Medulla oblongata (tissue), 1 donor: ENCODE results near the gene ADARB2.
"Not testable (repeated sequence)": the region's sequence is repeated elsewhere in the genome, so short reads cannot be mapped to it uniquely, and the experiment has no call there.

Source experiments
- DNase-seq: peaks from one replicate; pipeline ENCODE4 v3.0.0-alpha.2; 2015; ENCODE audit errors: extremely low spot score

The ADARB2 gene

DNA sequence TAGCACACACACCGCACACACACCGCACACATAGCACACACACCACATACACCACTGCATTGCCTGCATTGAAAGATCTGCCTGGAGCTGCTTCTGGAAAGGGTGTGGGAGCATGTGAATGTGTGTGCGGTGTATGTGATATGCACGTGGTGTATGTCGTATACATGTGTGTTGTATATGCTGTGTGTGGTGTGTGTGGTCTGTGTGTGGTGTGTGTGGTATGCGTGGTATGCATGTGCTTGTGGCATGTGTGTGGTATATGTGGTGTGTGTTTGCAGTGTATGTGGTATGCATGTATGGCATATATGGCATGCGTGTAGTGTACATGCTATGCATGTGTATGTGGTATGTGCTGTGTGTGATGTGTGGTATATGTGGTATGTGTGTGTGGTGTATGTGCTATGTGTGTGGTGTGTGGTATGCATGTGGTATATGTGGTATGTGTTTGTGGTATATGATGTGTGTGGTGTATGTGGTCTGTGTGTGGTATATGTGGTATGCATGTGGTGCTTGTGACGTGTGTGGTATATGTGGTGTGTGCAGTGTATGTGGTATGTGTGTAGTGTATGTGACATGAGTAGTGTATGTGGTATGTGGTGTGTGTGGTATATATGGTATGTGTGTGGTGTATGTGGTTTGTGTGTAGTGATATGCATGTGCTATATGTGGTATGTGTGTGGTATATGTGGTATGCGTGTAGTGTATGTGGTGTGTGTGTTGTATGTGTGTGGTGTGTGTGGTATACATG is 505.0 kb downstream of the ADARB2 start:
- no peak for DNase-seq

DNA sequence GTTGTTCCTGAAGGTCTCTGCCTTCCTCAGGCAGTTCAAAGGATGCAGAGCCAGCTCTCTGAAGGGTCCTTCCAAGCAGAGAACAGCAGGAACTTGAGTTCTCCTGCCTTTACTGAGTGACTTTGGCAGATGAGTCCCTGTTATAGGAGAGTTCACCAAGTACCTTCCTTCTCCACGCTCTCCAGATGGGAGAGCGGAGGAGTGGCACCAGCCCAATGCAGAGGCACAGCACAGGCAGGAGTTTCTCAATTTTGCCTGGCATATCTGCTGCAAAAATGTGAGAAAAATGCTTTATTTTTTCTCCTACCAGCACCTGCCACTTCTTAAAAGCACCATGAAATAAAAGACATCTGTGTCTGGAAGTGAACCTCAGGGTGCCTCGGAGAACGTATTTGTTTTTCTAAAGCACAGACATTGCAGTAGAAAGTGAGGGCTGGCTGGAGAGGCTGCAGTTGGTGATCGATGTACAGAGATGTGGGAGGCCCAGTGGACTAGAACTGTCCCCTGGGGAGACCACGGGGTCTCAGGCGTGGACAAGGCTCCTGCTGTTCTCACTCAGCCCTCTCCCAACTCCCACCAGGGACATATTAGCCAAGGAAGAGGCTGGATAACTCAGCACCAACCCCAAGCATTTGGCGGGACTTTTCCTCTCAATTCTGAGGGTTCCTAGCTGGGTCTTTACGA is 506.6 kb downstream of the ADARB2 start:
- DNase-seq: no peak

DNA sequence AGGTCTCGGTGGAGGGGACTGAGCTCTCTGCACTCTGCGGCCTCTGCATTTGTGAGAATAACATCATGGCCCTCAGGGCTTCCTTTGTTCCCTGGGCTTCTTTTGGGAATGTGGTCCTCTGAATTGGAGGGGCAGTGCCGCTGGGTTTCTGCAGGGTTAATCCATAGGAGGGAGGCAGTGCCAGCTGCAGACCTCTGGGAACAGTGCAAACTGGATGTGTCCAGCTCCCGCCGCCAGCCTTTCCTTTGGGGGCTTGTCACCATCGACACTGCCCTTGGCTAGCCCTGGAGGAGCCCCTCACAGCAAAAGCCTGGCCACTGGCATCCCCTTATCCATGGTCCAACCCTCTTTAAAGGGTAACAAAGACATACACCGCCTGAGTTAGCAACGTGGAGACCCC is 507.2 kb downstream of the ADARB2 start:
- no peak for DNase-seq

DNA sequence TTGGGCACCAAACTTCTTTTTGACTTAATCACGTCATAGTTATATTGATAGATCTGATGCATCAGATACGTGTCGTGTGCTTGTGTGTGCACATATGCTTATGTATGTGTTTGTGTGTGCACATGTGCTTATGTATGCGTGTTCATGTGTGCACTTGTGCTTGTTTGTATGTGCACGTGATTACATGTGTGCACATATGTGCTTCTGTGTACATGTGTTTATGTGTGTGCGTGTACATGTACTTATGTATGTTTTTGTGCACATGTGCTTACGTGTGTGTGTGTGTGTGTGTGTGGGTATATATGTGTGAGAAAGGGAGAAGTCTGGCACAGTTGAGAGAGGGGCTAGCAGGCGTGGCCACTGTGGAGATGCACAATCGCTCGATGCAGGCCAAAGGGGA is 507.8 kb downstream of the ADARB2 start:
- DNase-seq: no peak

DNA sequence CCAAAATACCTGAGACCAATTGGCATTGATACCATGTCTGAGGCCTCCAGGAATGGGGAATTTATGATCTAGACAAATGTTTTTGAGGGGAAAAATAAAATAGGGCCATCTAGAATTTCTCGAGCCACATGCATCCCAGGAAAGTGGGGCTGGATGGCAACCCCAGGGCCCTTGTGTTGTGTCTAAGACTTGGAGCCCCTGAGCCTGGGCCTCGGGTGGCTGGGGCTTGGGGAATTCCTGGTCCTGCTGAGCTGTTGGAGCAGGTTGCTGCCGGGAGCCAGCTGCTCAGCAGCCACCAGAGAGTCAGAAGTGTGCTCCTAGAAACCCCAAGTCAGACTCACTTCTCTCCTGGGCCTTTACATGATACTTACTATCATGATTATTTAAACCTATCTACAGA is 508.2 kb downstream of the ADARB2 start:
- no peak for DNase-seq

DNA sequence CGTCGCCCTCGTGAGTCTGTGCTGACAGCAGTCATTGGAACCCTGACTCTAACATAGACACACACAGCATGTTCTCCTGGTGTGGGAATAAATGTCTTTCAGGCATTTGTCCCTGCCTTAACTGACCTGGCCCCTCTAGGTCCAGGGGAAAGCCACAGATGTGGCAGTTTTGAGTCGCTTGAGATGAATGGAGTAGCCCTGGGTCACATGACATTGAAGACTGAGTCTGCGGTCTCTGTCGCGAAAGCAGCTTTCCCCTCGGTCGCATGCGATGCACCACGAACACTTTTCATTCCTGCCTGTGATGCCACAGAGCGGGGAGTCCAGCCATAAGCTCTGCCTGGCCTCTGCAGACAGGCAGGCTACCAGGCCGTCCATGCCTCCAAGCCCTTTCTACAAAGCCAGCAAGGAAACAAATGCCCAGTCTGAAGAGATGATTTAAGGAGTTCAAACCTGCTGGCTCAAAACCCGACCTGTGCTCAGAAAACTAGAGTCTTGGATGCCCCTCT is 508.8 kb downstream of the ADARB2 start:
- no peak for DNase-seq

DNA sequence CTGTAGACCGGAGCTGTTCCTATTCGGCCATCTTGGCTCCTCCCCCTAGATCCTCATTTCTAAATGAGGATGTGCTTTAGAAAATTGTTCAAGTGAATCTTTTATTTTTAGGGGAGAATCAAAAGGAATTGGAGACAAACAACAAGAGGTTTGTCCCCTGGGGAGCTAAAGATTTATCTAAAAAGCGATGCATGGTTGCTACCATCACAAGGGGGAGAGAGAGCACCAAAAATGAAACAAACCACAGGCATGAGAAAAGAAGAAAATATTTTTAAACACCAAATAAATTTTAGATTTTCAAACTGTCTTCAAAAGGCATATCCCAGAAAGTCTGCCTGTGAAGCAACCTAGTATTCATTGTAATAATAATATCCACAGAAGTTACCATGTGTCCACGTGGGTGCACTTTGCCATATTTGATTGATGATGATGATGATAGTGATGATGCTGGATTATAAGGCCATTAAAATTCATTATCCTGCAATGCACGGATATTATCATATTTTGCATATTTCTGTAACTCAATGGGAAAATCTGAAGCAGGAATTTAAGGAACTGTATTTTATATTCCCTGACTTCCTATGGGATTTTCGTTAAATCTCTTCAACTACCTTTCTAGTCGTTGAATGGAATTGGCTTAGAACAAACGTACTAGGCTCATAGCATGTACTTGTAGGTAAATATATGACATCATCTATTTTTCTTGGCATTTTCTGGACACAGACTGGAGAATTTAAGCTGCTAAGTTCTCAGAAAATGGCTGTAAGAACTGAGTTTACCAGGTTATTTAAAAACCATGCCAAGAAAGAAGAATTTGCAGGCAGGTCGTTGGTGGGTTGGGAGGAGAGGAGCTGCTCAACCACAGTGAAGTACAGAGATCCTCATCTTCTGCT is 509.6 kb downstream of the ADARB2 start:
- no peak for DNase-seq

DNA sequence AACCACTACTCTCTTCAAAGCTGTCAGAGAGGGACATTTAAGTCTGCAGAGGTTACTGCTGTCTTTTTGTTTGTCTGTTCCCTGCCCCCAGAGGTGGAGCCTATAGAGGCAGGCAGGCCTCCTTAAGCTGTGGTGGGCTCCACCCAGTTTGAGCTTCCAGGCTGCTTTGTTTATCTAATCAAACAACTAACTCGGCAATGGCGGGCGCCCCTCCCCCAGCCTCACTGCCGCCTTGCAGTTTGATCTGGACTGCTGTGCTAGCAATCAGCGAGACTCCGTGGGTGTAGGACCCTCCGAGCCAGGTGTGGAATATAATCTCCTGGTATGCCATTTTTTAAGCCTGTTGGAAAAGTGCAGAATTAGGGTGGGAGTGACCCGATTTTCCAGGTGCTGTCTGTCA is 510.4 kb downstream of the ADARB2 start:
- not testable (repeated sequence) for DNase-seq

DNA sequence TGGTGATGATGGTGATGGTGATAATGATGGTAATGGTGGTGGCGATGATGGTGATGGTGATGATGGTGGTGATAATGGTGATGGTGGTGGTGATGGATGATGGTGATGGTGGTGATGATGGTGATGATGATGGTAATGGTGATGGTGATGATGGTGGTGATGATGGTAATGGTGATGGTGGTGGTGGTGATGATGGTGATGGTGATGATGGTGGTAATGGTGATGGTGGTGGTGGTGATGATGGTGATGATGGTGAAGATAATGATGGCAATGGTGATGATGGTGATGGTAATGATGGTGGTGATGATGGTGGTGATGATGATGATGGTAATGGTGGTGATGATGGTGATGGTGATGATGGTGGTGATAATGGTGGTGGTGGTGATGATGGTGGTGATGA is 517.5 kb downstream of the ADARB2 start:
- not testable (repeated sequence) for DNase-seq

DNA sequence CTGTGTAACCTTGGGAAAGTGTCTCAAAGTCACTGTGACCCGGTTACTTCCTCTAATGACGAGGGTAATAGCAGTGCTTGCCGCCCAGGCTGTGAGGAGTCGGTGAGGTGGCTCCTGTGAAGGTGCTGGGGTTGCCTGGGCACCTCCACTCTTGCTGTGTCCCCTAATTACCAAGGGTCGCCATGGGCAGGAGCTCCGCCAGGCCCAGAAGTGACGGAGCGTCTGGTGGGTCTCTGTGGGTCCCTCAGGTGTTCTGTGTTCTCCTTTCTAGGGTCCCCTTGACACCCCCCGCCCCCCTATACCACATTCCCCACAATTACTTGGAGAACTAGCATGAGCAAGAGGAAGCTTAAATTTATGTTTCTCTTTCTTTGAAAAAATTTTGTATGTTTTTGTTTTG is 519.7 kb downstream of the ADARB2 start:
- DNase-seq: no peak

DNA sequence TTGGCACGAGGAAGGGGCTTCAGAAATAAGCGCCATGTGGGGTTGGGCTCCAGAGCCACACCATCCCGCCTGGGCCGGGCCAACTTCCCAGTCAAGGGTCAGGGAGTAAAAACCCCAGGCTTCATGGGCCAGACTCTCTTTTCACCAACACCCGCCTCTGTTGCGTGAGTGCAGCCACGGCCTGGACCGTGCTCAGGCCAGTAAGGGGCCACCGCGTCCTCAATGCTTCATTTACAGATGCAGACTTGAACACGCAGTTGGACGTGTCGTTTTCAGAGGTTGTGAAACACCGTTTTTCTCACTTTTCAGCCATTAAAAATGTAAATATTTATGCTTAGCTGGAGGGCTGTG is 520.1 kb downstream of the ADARB2 start:
- DNase-seq: no peak

DNA sequence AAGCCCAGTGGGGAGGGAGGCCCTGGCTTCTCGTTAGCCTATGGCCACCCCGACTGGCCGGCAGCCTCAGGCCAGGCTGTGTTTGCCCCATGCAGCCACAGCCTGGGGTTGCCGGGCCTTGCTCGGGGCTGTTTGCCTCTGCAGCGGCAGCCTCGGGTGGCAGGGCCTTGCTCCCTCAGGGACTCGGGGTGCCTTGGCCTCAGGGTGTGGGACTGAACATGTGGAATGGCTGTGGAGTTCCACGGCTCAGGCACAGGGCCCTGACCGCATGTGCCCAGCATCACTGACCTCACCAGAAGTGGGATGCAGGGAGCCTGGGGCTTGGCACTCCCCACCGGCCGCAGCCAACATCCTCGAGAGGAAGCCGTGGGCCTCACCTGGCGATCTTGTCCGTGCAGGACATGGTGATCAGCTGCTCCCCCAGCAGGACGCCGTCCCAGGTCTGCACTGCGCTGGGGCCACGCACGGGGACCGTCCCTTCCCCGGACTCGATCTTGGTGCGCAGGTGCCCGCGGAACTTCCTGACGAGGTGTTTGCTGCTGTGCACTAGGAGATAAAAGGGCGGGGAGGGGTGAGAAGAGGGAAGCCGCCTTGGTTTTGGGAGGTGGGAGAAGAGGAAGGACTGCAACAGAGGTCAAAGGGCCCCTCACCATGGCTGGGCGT is 520.6 kb downstream of the ADARB2 start:
- no peak for DNase-seq

DNA sequence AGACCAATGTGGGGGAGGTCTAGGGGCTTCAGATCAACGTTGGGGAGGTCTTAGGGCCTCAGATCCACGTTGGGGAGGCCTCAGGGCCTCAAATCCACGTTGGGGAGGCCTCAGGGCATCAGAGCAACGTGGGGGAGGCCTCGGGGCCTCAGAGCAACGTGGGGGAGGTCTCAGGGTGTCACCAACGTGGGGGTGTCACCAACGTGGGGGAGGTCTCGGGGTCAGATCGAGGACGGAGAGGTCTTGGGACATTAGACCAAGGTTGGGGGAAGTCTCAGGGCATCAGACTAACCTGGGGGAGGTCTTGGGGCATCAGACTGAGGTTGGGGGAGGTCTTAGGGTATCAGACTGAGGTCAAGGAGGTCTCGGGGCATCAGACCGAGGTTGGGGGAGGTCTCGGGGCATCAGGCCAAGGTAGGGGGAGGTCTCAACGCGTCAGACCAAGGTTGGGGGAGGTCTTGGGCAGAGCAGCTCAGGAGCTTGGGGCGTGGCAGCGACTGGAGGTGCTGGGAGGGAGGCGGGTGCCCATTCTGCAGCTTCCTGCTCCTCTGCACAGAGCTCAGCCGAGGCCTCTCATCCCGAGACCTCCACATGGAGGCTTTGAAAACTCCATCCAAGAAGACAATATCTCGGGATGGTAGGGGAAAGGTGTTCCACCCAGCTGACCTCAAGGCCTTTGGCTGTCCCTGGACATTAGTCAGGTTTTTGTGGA is 521.3 kb downstream of the ADARB2 start:
- DNase-seq: no peak

DNA sequence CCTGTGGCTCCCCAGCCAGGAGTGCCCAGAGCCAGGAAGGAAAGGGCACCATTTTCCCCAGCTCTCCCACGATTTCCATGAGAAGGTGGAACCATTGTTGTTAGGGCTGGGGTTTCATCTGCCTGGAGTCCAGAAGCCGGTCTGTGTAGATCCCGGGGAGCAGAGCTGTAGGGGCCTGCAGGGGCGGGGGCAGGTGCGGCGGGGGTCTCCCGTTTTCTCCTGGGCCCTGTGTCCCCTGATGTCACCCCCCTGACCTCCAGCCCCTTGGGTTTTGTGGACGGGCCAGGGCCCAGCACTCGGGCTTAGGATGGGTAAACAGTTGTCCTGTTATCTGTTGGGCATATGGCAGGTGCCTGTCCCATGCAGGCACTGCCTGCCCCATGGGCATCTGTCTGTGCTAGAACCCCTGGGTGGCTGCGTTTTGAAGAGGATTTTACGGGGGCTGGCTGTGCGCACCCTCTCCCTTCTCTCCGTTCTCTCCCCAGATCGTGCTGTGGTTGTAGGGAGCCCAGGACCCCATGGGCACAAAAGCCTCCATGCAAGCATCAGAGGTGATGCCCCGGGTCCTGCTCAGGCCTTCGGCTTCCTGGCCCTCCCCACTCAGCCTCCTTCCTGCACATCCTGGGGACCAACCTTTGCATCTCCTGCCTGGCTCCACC is 522.3 kb downstream of the ADARB2 start:
- DNase-seq: no peak

DNA sequence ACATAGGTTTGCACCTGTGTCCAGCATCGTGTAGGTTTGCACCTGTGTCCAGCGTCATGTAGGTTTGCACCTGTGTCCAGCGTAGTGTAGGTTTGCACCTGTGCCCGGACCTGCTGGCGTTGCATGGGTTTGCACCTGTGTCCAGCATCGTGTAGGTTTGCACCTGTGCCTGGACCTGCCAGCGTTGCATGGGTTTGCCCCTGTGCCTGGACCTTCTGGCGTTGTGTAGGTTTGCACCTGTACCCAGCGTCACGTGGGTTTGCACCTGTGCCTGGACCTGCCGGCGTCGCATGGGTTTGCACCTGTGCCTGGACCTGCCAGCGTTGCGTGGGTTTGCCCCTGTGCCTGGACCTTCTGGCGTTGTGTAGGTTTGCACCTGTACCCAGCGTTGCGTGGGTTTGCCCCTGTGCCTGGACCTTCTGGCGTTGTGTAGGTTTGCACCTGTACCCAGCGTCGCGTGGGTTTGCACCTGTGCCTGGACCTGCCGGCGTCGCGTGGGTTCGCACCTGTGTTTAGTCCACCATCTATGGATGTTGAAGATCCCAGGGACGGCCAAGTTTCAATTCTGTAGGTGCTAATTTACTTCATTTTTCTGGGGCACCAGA is 523.2 kb downstream of the ADARB2 start:
- DNase-seq: no peak

DNA sequence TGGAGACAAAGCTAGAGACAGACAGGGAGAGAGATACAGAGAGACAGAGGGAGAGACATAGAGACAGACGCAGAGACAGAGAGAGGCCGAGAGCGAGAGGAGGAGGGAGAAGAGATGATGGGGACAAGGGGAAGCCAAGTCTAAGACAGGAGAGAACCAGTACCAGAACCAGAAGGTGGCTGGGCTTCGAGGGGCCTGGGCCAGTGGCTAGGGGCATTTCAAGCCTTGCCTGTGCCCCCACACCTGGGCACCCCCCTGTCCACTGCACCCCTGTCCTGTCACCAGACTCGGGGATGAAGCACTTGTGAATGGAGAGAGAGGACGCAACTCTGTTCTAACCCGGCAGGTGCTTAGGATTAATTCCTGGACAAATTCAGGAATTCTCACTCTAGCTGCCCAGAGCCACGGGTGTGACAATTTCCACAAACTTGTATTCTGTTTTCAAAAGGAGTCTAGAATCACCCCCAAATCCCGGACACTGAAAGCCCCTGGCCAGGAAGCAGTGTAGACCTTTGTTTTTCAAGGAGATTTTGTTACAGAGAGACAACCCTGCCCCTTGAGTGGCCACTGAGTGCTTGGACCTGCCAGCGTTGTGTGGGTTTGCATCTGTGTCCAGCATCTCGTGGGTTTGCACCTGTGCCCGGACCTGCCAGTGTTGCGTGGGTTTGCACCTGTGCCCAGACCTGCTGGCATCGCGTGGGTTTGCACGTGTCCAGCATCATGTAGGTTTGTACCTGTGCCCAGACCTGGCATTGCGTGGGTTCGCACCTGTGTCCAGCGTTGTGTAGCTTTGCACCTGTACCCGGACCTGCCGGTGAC is 523.9 kb downstream of the ADARB2 start:
- no peak for DNase-seq

DNA sequence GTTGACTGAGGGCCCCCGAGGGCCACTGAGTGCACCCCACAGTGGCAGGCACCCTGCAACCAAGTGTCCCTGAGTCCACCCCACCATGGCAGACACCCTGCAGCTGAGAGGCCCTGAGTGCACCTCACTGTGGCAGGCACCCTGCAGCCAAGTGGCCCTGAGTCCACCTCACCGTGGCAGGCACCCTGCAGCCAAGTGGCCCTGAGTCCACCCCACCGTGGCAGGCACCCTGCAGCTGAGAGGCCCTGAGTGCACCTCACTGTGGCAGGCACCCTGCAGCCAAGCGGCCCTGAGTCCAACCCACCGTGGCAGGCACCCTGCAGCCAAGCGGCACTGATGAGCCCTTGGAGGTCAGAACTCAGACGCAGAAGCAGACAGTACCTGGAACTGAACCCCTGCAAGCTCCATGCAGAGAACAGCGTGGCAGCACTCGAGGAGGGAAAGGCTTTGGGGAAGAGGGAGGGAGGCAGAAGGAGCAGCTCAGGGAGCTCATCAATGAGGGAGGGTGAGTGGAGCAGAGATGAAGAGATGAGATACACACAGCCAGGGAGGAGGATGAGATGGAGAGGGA is 524.7 kb downstream of the ADARB2 start:
- no peak for DNase-seq

DNA sequence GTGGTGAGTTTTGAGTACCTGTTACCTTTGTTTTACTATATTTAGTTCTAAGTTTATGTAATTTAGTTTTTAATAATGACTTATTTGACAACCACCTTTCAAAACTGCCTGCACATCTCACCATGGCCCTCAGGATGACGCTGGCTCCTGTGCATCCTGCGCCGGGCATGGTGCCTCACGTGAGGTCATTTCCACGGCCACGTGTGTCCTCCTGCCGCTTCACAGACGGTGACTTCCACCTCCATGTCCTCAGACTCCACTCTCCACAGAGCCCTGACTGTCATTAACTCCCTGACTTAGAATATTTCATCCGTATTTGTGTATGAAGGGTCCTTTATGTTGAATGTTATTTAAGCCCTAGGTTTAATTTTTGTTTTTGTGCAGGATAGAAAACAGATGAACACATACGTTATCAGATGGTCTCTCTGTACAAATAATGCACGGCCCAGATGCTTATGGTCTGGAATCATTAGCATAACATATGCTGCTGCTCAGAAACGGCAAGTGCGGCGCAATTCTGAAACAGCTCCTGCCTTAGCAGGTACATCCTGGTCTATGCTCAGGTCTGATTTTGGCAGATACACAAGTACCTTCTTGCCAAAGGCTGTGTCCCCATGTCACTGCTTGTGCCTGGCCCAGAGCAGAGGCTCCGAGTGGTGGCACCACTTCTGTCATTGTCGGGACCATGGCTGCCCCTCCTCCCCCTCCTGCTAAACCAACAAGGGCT is 525.3 kb downstream of the ADARB2 start:
- DNase-seq: no peak
